OCI-LY7 (cell line): ENCODE measurements around the gene ZNF280D.

ENCODE experiments used
- EZH2phosphoT487 ChIP-seq: fragments of 200-600 bp; sonication (generic); IDR thresholded peaks from 2 replicates; pipeline ENCODE4 v1.6.1; 2018; ENCODE audit warnings: low read depth, borderline replicate concordance, mild to moderate bottlenecking, mixed run types, antibody characterized with exemption, low read length, moderate library complexity, mixed read lengths
- TF ChIP-seq, protein P1 (sequence below): fragments of 200-600 bp; sonication (generic); conservative IDR thresholded peaks from 2 replicates; pipeline ENCODE4 v1.5.1; 2014; ENCODE audit warnings: mild to moderate bottlenecking, antibody characterized with exemption, low read length, moderate library complexity, mixed read lengths

DNA sequence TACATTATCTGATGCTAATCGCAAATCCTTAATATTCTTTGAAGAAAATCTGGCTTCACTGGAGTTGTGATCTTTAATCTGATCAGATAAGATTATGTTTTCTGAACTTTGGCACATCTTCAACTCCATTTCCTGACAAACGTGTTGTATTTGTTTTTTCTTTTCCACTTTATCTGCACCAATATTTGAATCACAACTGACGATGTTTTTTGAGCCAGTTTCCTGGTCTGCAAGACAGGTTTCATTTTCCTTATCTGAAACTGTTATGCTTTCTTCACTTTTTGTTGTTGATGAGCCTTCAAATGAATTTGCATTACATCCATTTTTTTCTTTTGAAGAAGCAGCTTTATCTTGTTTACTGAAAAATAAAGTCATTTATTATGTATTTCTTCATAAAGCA, 101.5 kb downstream of the ZNF280D start:
- TF ChIP-seq, protein P1, sequence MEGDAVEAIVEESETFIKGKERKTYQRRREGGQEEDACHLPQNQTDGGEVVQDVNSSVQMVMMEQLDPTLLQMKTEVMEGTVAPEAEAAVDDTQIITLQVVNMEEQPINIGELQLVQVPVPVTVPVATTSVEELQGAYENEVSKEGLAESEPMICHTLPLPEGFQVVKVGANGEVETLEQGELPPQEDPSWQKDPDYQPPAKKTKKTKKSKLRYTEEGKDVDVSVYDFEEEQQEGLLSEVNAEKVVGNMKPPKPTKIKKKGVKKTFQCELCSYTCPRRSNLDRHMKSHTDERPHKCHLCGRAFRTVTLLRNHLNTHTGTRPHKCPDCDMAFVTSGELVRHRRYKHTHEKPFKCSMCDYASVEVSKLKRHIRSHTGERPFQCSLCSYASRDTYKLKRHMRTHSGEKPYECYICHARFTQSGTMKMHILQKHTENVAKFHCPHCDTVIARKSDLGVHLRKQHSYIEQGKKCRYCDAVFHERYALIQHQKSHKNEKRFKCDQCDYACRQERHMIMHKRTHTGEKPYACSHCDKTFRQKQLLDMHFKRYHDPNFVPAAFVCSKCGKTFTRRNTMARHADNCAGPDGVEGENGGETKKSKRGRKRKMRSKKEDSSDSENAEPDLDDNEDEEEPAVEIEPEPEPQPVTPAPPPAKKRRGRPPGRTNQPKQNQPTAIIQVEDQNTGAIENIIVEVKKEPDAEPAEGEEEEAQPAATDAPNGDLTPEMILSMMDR: no peak
- TF ChIP-seq EZH2phosphoT487: no peak
